Neural cell (in vitro differentiated cells): ENCODE measurements around the gene ZNF562.

Source experiments
- CTCF ChIP-seq: fragments of 450-650 bp; IDR thresholded peaks from 2 replicates; pipeline ENCODE4 v1.5.1; 2014; ENCODE audit warnings: antibody characterized with exemption, mild to moderate bottlenecking, moderate library complexity; ENCODE audit not compliant: poor library complexity, severe bottlenecking
- EP300 ChIP-seq: fragments of 450-650 bp; conservative IDR thresholded peaks from 2 replicates; pipeline ENCODE4 v1.6.1; 2014; ENCODE audit warnings: antibody characterized with exemption, mild to moderate bottlenecking, moderate library complexity; ENCODE audit not compliant: poor library complexity, severe bottlenecking
- EZH2 ChIP-seq: fragments of 200-600, 300-800 bp; shearing (Covaris generic), sonication (generic); IDR thresholded peaks from 2 replicates; pipeline ENCODE4 v1.6.1; 2014; ENCODE audit warnings: antibody characterized with exemption, low read length, borderline replicate concordance, mild to moderate bottlenecking; ENCODE audit not compliant: insufficient read depth, poor library complexity, severe bottlenecking
- MXI1 ChIP-seq: fragments of 450-650 bp; conservative IDR thresholded peaks from 2 replicates; pipeline ENCODE4 v1.6.1; 2014; ENCODE audit warnings: antibody characterized with exemption, mild to moderate bottlenecking; ENCODE audit not compliant: poor library complexity, severe bottlenecking
- POLR2AphosphoS5 ChIP-seq: IDR thresholded peaks from 2 replicates; pipeline ENCODE4 v1.6.1; 2012
- REST ChIP-seq: IDR thresholded peaks from 2 replicates; pipeline ENCODE4 v1.6.1; 2012; ENCODE audit warnings: borderline replicate concordance
- SMC3 ChIP-seq: fragments of 450-650 bp; conservative IDR thresholded peaks from 2 replicates; pipeline ENCODE4 v1.6.1; 2014; ENCODE audit warnings: antibody characterized with exemption, mild to moderate bottlenecking, moderate library complexity; ENCODE audit not compliant: poor library complexity
- TAF1 ChIP-seq: IDR thresholded peaks from 2 replicates; pipeline ENCODE4 v1.6.1; 2012; ENCODE audit warnings: low read depth

- no peak for TF ChIP-seq CTCF
- TF ChIP-seq EZH2: no peak
- TF ChIP-seq EP300: no peak
- TF ChIP-seq REST: no peak
- TF ChIP-seq SMC3: no peak
- TF ChIP-seq POLR2AphosphoS5: no peak
- TF ChIP-seq TAF1: no peak
- TF ChIP-seq MXI1: no peak
Observed at GRCh38 chr19:9597027-9597426, 77.9 kb downstream of the ZNF562 start.
